Activated naive CD4-positive, alpha-beta T cell treated with anti-CD3 and anti-CD28 coated beads, Interleukin-2, amount 10 ng/mL, durations not matched to agents 7 days and 5 days (primary cell): ENCODE results near the gene BFAR.
"Not testable (repeated sequence)": the region's sequence is repeated elsewhere in the genome, so short reads cannot be mapped to it uniquely, and the experiment has no call there.

Experiments
- CTCF ChIA-PET: fragments of 350-600 bp; sonication (Branson Sonifier 250); formaldehyde crosslinking; loops from one replicate; lab custom pipeline; 2021; ENCODE audit warnings: antibody characterized with exemption; lab: Charles Lee
- DNase-seq: peaks from one replicate; pipeline ENCODE4 v3.0.0-alpha.2; 2020
- H3K27ac Mint-ChIP-seq: one replicate; pipeline ENCODE4 v1.8.0; 2021; ENCODE audit warnings: mild to moderate bottlenecking, moderate library complexity, mixed read lengths
- H3K27me3 Mint-ChIP-seq: one replicate; pipeline ENCODE4 v1.8.0; 2021; ENCODE audit warnings: mild to moderate bottlenecking, mixed read lengths
- H3K36me3 Mint-ChIP-seq: one replicate; pipeline ENCODE4 v1.8.0; 2021; ENCODE audit warnings: mixed read lengths
- H3K4me1 Mint-ChIP-seq: one replicate; pipeline ENCODE4 v1.8.0; 2021; ENCODE audit warnings: mixed read lengths
- H3K4me3 Mint-ChIP-seq: one replicate; pipeline ENCODE4 v1.8.0; 2021; ENCODE audit warnings: mild to moderate bottlenecking, moderate library complexity, mixed read lengths
- H3K9me3 Mint-ChIP-seq: one replicate; pipeline ENCODE4 v1.8.0; 2021; ENCODE audit warnings: mixed read lengths

Gene BFAR

DNA sequence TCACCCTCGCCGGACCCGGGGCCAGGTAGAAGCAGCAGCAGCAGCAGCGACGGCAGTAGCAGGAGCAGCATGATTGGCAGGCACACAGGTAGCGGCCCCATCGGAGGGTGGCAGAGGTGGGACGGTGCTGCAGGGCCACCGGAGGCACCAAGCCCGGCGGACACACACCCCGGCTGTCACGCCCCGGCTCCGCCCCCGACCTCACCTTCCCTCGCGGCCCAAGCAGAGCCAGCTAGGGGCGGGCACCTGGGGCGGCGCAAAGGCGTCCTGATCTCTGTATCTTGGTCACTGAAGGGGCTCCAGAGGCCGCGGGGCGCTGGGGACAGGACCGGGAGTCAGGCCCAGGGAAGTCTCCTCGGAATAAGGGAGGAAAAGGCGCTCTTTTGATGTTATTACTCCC, 61.4 kb downstream of the BFAR start, which contains the start of gene PLA2G10:
PLA2G10 (minus strand) TSS at position 180 of the 400 bp plus-strand sequence; CDS start at position 101, 79 bp downstream.
- H3K27ac Mint-ChIP-seq, DNase-seq, H3K4me1 Mint-ChIP-seq, H3K9me3 Mint-ChIP-seq, H3K4me3 Mint-ChIP-seq, H3K27me3 Mint-ChIP-seq, H3K36me3 Mint-ChIP-seq, CTCF ChIA-PET: not testable (repeated sequence)

DNA sequence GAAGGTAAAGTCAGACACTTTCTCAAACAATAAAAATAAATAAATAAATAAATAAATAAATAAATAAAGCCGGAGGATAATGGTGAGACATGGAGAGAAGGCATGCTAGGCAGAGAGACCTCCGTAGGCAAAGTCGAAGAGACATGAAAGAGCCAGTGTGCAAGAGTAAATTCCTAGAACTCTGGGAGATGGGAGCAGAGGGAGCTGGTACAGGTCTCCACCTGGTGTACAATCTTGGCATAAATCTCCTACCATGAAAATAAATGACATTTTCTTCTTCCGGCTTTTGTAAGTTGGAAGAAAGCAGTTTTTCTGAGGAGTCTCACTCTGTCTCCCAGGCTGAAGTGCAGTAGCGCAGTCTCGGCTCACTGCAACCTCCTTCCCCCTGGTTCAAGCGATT, 69.1 kb downstream of the BFAR start:
- H3K27me3 Mint-ChIP-seq, H3K9me3 Mint-ChIP-seq, H3K27ac Mint-ChIP-seq, CTCF ChIA-PET, H3K36me3 Mint-ChIP-seq, DNase-seq, H3K4me3 Mint-ChIP-seq, H3K4me1 Mint-ChIP-seq: not testable (repeated sequence)

DNA sequence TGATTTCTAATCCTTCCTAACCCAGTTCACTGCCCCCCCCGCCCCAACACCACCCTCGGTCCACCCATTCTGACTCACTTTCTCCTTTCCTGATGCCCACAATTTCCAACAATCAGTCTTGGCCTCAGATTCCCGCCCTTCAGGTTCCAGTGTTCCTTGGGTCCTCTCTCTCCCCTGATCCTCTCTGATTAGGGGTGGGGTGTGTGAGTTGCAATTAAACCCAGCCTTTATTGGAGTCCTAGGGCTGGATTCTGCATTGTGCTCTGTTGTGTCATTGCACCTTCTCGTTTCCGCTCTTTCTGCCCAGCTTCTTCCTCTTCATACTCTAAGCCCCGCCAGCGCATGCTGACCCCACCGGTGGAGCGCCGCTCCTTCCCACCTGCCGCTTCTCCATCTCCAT, 69.9 kb downstream of the BFAR start:
- DNase-seq, H3K36me3 Mint-ChIP-seq, H3K9me3 Mint-ChIP-seq, CTCF ChIA-PET, H3K27ac Mint-ChIP-seq, H3K4me1 Mint-ChIP-seq, H3K4me3 Mint-ChIP-seq, H3K27me3 Mint-ChIP-seq: not testable (repeated sequence)

DNA sequence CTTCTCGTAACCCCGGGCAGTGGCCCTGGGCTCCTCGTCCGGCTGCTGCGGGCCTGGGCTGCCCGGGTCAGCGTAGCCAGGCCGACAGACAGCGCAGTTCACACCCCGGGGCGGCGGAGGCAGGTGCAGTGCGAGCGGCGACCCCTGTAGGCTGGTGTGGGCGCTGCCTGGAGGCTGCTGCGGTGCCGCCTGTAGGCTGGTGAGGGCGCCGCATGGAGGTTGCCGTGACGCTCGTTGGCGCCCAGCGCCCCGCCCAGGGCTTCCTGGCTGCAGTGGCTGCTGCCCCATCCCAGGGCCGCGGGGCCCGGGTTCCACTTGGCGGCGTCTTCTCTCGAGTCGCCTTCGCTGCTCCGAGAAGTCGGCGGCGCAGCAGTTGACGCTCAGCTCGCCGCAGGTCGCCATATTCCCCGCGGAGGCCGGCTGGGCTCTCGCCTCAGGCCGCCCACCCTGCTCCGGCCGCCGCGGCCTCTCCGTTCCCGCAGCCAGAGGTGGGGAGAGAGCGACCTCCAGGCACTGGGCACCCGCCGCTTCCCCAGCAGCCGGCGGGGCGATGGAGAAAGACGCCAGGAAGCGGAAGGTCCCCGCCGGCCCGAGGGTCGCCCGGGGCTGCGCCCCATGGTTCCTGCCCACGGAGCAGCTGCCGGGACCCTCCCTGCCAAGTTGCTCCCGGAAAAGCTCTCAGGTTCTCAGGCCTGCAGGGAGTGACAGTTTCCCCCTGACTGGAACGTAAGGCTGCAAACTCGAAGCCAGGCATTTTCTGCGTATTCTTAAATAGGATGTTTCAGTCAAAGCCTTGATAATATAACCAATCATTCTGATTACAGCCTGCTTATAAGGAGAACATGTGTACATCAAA, 70.6 kb downstream of the BFAR start, which contains the start of gene NPIPA3:
NPIPA3 (plus strand) TSS at position 256 of the 856 bp plus-strand sequence. CDS start 5,533 bp downstream, outside the sequence.
- H3K4me3 Mint-ChIP-seq, H3K27me3 Mint-ChIP-seq, H3K9me3 Mint-ChIP-seq: not testable (repeated sequence)

More for the DNA sequence above, 70.6 kb downstream of the BFAR start, which contains the start of gene NPIPA3:
- H3K27ac Mint-ChIP-seq, DNase-seq, H3K36me3 Mint-ChIP-seq, H3K4me1 Mint-ChIP-seq, CTCF ChIA-PET: not testable (repeated sequence)
